Fibroblast of the aortic adventitia (primary cell): Measurements from ENCODE around the gene CARHSP1. TPM values are rescaled to one million over a fixed set of nuclear protein-coding genes. Genes with fewer than 3 reads are reported as not detected.

Experiments
- DNase-seq: peaks from one replicate; pipeline ENCODE4 v3.0.0-alpha.2; 2010; ENCODE audit warnings: low read depth
- H3K4me3 ChIP-seq: 2 replicates; pipeline ENCODE4 v1.5.1; 2011; ENCODE audit warnings: low read depth, mild to moderate bottlenecking, control low read depth, low read length, moderate library complexity
- total RNA-seq: library from RNA; depleted of rRNA; stranded (reverse); fragments of >200 nt; gene quantifications from 2 replicates; pipeline ENCODE4 v1.2.3, GENCODE V29; 2012; ENCODE audit warnings: low replicate concordance
- TF ChIP-seq, protein P1 (sequence below): IDR thresholded peaks from 2 replicates; pipeline ENCODE4 v1.5.1; 2011; ENCODE audit warnings: mild to moderate bottlenecking, low read length, control low read depth, inconsistent platforms; ENCODE audit not compliant: insufficient read depth

CARHSP1 gene
- total RNA-seq, 1 donor, result 66.5 TPM

DNA sequence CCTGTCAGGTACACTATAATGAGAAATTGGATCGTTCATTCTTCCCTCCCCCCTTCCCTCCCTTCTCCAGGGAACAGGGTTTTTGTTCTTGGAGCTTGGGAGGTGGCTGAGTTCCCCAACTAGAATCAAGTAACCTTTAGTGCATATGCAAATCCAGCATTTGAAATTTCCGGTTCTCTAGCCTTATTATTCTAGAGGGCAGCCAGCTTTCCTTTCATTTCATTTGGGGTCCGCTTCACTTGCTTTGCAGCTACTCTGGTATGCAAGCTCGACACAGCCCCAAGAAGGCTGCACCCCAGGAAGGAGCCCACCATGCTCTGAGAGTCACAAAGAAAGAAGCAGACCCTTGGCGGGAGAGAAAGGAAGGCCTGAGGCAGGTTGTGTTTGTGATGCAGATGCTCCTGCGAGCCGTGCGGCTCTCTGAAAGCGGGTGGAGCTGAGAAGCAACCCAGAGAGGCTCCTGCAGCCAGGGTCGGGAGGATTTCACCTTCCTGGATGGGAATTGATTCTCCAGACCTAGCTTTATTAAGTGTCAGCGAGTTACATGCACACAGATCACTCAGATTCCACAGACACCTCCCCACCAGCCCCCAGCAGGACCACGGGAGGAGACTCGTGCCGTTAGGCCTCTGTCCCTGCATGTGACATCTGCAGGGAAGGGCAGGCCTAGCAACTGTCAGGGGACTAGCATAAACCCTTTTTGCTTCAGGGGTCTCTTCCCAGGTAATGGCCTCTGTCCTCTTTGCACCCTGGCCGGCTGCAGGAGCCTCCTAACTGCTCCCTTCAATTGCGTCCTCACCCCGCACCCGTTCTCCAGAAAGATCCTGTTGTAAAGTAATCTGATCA lies 36.7 kb downstream of the CARHSP1 start:
- H3K4me3 ChIP-seq, result no peak overlapping the region
- TF ChIP-seq, protein P1, sequence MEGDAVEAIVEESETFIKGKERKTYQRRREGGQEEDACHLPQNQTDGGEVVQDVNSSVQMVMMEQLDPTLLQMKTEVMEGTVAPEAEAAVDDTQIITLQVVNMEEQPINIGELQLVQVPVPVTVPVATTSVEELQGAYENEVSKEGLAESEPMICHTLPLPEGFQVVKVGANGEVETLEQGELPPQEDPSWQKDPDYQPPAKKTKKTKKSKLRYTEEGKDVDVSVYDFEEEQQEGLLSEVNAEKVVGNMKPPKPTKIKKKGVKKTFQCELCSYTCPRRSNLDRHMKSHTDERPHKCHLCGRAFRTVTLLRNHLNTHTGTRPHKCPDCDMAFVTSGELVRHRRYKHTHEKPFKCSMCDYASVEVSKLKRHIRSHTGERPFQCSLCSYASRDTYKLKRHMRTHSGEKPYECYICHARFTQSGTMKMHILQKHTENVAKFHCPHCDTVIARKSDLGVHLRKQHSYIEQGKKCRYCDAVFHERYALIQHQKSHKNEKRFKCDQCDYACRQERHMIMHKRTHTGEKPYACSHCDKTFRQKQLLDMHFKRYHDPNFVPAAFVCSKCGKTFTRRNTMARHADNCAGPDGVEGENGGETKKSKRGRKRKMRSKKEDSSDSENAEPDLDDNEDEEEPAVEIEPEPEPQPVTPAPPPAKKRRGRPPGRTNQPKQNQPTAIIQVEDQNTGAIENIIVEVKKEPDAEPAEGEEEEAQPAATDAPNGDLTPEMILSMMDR, result no peak
- no peak for DNase-seq

DNA sequence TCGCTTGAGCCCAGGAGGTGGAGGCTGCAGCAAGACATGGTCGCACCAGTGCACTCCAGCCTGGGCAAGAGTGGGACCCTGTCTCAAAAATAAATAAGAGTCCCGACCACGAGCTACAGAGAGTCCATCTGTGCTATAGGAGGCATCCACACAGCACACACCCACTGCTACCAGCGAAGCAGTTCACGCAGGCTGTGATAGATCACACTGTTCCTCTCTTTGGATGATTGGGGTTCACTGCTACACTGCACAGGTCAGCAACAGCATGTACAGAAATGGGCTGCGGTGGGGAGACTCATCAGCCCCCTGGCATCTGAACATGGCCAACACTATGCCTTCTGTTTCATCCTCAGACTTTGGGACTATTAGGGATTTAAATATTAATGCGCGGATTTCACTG lies 37.4 kb downstream of the CARHSP1 start:
- TF ChIP-seq, protein P1, result no peak
- H3K4me3 ChIP-seq, result no peak overlapping the region

DNA sequence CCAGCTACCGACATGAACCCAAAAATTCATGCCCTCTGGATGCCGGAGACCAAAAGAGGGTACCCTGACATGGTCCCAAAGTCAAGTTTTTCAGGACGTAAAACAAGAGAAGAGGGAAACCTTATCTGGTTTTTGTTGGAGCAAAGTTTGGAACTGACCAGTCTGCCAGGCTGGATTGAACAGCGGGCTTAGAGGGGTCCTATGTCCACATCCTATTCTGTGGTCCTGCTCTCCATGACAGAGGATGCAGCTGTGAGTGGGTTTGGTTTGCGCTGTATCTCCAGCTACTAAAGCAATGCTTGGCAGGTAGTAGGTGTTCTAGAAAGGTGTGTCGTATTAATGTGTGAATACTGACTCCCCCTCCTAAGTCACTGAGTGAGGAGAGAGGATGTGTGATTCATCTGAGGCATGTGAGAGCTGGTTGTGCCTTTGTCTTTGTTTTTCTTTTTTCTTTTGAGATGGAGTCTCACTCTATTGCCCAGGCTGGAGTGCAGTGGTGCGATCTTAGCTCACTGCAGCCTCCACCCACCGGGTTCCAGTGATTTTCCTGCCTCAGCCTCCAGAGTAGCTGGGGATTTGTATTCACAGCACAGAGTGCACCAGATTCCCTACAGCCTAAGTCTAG lies 40.2 kb downstream of the CARHSP1 start:
- no peak for DNase-seq
- H3K4me3 ChIP-seq, result no peak overlapping the region
- TF ChIP-seq, protein P1, result no peak

More for the DNA sequence above, 37.4 kb downstream of the CARHSP1 start:
- DNase-seq, result no peak

DNA sequence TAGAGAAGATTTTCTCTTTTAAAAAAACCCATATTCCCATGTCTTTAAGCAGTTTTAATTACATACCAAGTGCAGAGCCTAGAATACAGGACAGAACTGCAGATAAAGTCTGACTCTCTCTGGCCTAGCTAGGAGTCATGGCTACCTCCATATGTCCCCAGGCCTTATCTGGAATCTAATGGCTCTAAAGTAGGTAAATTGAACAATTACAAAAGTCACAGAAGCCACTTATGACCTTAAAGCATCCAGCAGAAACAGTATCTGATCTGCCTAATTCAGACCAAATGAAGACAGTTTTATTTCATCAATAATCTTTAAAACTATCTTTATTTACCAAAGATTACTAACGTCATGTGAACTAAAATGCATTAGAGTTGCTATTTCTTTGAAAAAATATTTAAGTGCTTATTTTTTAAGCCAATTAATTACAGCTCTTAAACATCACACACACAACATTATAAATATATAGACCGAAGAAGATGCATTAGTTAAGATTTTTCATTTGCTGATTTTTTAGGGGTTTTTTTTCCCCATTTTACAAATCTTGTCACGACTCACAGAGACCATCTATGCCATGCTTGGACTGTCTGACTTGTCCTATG lies 42.4 kb downstream of the CARHSP1 start:
- DNase-seq, result no peak
- no peak overlapping the region for H3K4me3 ChIP-seq
- TF ChIP-seq, protein P1, result no peak

DNA sequence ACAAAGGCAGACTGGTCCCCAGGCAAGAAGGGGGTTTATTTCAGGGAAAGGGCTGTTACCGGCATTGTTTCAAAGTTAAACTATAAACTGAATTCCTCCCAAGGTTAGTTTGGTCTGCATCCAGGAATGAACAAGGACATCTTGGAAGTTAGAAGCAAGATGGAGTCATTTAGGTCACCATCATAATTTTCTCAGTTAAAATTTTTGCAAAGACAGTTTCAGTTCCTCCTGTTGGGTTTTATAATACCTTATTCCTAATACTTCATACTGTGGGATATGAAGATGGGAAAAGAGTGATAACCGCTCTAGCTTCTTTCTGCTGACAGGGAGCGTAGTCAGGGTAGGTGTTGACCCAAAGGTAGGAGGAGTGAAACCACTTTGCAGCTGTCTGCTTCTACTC lies 46.4 kb downstream of the CARHSP1 start:
- no peak overlapping the region for H3K4me3 ChIP-seq
- DNase-seq, result no peak
- TF ChIP-seq, protein P1, result no peak

DNA sequence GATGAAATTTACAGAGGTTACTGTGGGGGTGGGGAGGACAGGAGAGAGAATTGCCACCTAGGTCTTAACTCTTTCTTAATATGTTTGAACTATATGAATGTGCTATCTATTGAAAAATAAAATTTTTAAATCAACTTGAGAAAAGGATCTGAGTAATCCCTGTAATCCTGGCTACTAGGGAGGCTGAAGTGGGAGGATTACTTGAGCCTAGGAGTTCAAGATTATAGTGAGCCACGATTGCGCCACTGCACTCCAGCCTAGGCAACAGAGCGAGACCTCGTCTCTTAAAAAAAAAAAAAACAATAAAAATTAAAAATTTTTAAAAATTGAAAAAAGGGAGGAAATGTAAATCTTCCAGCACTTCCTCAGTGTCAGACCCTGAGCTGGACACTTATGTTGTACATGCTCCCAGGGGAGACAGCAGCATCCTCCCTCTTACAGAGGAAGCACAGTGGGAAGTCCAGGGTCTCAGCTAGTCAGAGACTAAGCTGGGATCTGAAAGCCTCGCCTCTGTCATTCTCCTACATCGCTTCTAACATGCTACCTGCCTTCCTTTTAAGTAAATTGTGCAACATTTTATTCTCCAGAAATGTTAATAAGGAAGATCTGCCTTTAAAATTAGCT lies 49.3 kb downstream of the CARHSP1 start:
- TF ChIP-seq, protein P1, result no peak
- no peak for DNase-seq
- H3K4me3 ChIP-seq, result no peak overlapping the region
